Left lung (tissue), 10 donors: ENCODE measurements around the gene DLGAP1. TPM values are rescaled to one million over a fixed set of nuclear protein-coding genes. Genes with fewer than 3 reads are reported as not detected.
A peak's percentile ranks its signal among the peaks of the same experiment; 100 is the strongest.

Source experiments
- ATAC-seq: fragments of 200-7000 bp; cut with Tn5 transposase; one replicate; pipeline ENCODE4 v1.9.1; 2020; ENCODE audit warnings: moderate library complexity
- DNase-seq, 4 donors: peaks; one replicate each; pipeline ENCODE4 v3.0.0-alpha.2; 2013 to 2020
- H3K27ac ChIP-seq, 2 donors: fragments of 200-600 bp; sonication (generic) in 1 of 2; one replicate each; pipeline versions ENCODE4 v1.5.0 to v1.8.0; 2020 to 2021
- H3K27me3 ChIP-seq, 2 donors: fragments of 200-600 bp; sonication (generic) in 1 of 2; one replicate each; pipeline versions ENCODE4 v1.5.0 to v1.8.0; 2020 to 2021
- H3K36me3 ChIP-seq, 2 donors: fragments of 200-600 bp; sonication (generic) in 1 of 2; one replicate each; pipeline versions ENCODE4 v1.5.0 to v1.8.0; 2020 to 2021
- H3K4me1 ChIP-seq, 2 donors: fragments of 200-600 bp; one replicate each; pipeline ENCODE4 v1.8.0; 2021
- H3K4me3 ChIP-seq, 2 donors: fragments of 200-600 bp; sonication (generic) in 1 of 2; one replicate each; pipeline versions ENCODE4 v1.5.0 to v1.8.0; 2020 to 2021; ENCODE audit warnings: mild to moderate bottlenecking in 1 of 2
- H3K9me3 ChIP-seq, 2 donors: fragments of 200-600 bp; sonication (generic) in 1 of 2; one replicate each; pipeline versions ENCODE4 v1.5.0 to v1.8.0; 2020 to 2021
- CTCF ChIP-seq, 2 donors: fragments of 200-600 bp; sonication (generic) in 1 of 2; IDR thresholded peaks; one replicate each; pipeline versions ENCODE4 v1.5.0 to v1.8.0; 2021; ENCODE audit warnings: antibody characterized with exemption in 2 of 2
- intact Hi-C, 2 donors: fragments of 100-400 bp; cut with DNase I; formaldehyde crosslinking; loops; one replicate each; pipeline versions ENCODE4 v1.11.2 to v1.14.2; 2022
- polyA plus RNA-seq, 6 donors: library from polyadenylated mRNA; unstranded; fragments of 120-200 nt; gene quantifications; one replicate each; pipeline ENCODE4 v1.2.1, GENCODE V29; 2013; ENCODE audit not compliant: insufficient read length in 6 of 6
- total RNA-seq, 2 donors: library from RNA; stranded (reverse); fragmentation: NEBNext Ultra II Directional; extraction: Animal tissue kit (Norgen Biotek cat#: 25700); gene quantifications; one replicate each; pipeline ENCODE4 v1.2.1, GENCODE V29; 2021
- donor health status: DM: no; HTN: yes; CAD: no.
- donor health status: DM: no; HTN: no; CAD: no.

DLGAP1 gene
- total and polyA plus RNA-seq, 8 donors = 1.6 to 4.0 (median 2.1) TPM

GRCh38 chr18:3530807-3531206 is 924.3 kb downstream of the DLGAP1 start:
- no peak for ATAC-seq
- Histone ChIP-seq H3K27me3 (no peaks in the 10 kb centered on the region), H3K4me3 (no peak overlapping the region), H3K9me3 (no peaks in the 10 kb centered on the region), H3K27ac (no peak overlapping the region), H3K4me1 (peaks cover 0 to 7% of the 10 kb centered on the region in 2 donors), H3K36me3 (no peaks in the 10 kb centered on the region)
- DNase-seq = no peak
- intact Hi-C loops = no loop called here
- no peak for TF ChIP-seq CTCF (IDR thresholded peaks at IDR 0.05)

GRCh38 chr18:3529601-3530000 is 925.5 kb downstream of the DLGAP1 start:
- Histone ChIP-seq H3K27ac (no peak overlapping the region), H3K4me3 (no peak overlapping the region), H3K4me1 (peaks cover 0 to 11% of the 10 kb centered on the region in 2 donors), H3K27me3 (no peaks in the 10 kb centered on the region), H3K9me3 (no peaks in the 10 kb centered on the region), H3K36me3 (no peaks in the 10 kb centered on the region)
- intact Hi-C loops = no loop called here
- TF ChIP-seq CTCF (IDR thresholded peaks at IDR 0.05) = no peak
- ATAC-seq = no peak
- DNase-seq = peak in 1 of 4 donors; percentile 37

GRCh38 chr18:3529077-3529476 is 926.0 kb downstream of the DLGAP1 start:
- ATAC-seq (no peak), DNase-seq (no peak)
- no peak for TF ChIP-seq CTCF (IDR thresholded peaks at IDR 0.05)
- Histone ChIP-seq H3K4me1 (peaks cover 0 to 11% of the 10 kb centered on the region in 2 donors), H3K27me3 (no peaks in the 10 kb centered on the region), H3K27ac (no peak overlapping the region), H3K9me3 (peaks cover 0 to 2% of the 10 kb centered on the region in 2 donors), H3K4me3 (no peak overlapping the region), H3K36me3 (no peaks in the 10 kb centered on the region)
- intact Hi-C loops = no loop called here

GRCh38 chr18:3528231-3528630 is 926.9 kb downstream of the DLGAP1 start:
- no peaks in the 10 kb centered on the region for H3K36me3 ChIP-seq
- H3K4me1 ChIP-seq = peaks cover 0 to 11% of the 10 kb centered on the region in 2 donors
- H3K4me3 ChIP-seq = no peak overlapping the region
- DNase-seq = no peak
- TF ChIP-seq CTCF (IDR thresholded peaks at IDR 0.05) = no peak
- H3K27ac ChIP-seq = no peak overlapping the region
- ATAC-seq = no peak
- intact Hi-C loops = no loop called here
- H3K9me3 ChIP-seq = peaks cover 0 to 10% of the 10 kb centered on the region in 2 donors
- H3K27me3 ChIP-seq = no peaks in the 10 kb centered on the region

- ATAC-seq (no peak), DNase-seq (no peak)
- TF ChIP-seq CTCF (IDR thresholded peaks at IDR 0.05) = no peak
- Histone ChIP-seq H3K36me3 (no peaks in the 10 kb centered on the region), H3K27me3 (no peaks in the 10 kb centered on the region), H3K4me1 (peaks cover 0 to 11% of the 10 kb centered on the region in 2 donors), H3K9me3 (peaks cover 0 to 11% of the 10 kb centered on the region in 2 donors), H3K27ac (no peak overlapping the region), H3K4me3 (no peak overlapping the region)
- intact Hi-C loops = no loop called here
Measured at GRCh38 chr18:3526421-3527354, 928.4 kb downstream of the DLGAP1 start.
